ENCODE results near the gene TMEM203.

DNA sequence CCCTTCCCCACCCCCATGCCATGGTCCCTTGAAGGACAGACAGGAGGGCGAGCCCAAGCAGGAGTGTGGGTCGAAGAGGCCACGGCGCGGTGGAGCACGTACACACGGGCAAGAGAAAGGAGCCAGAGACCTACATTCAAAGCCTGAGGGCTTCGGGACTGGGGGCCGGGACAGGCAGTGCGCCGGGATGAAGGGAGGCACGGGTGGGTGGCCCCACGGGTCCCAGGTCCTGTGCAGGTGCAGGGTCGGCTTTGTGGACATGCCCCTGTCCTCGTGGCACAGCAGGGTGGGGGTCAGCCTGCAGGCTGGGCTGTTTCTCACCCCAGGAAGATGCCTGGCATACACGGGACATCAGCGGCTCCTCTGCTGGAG is 45.4 kb downstream of the TMEM203 start:
- no peak for TF ChIP-seq CTCF (optimal IDR thresholded peaks at IDR 0.05 in 1 of 3, IDR thresholded peaks at IDR 0.05 in 1 of 3, conservative IDR thresholded peaks at IDR 0.05 in 1 of 3; ENCODE audit: extremely low read depth in 1 of 3, insufficient read depth in 2 of 3, low read length in 3 of 3)
- TF ChIP-seq EZH2 (IDR thresholded peaks at IDR 0.05; ENCODE audit: low read length): no peak

Data from keratinocyte (primary cell).